SH-SY5Y (cell line): Measurements from ENCODE around the gene LRWD1.

ENCODE experiments used
- GATA2 ChIP-seq: IDR thresholded peaks from 2 replicates; pipeline ENCODE4 v1.6.1; 2011; ENCODE audit warnings: mild to moderate bottlenecking, low read depth, low read length
- GATA3 ChIP-seq: IDR thresholded peaks from 2 replicates; pipeline ENCODE4 v1.6.1; 2011; ENCODE audit warnings: low read depth, mild to moderate bottlenecking, low read length, moderate library complexity

Gene LRWD1

DNA sequence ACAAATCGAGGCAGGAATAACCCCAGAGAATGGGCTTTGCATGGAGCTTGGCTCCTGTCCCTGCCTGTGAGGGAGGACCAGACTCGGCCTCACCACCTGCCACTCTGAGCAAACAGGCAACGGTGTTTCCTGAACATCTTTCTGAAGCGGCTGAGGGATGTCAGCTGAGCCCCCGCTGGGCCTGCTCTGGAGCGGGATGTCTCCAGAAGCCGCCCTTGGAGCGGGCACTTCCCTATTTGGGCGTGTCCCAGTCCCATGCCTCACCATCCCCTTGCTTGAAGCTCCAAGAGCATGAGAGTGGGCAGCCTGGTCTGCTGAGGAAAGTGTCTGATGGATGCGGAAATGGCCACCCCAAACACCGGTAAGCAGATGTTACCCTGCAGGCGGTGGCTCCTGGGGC is 10.3 kb upstream of the LRWD1 start:
- TF ChIP-seq GATA2 (no peak), GATA3 (no peak)

DNA sequence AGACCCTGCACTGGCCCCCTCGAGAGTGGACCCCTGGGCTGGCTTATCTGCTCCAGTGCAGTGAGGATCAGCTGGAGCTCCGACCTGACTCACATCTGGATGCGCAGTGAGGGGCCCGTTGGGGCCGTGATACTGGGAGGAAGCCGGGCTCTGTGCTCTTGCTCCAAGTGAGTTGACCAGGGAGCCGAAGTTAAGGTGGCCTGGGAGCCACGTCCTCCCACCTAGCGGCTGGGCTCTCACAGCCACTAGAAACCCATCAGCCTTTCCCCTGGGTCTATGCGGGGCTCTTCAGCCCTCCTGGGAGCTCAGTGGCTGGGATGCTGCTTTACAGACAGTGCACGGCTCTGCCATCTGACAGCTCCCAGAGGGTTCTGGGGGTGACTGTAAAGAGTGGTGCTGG is 9.2 kb upstream of the LRWD1 start:
- no peak for TF ChIP-seq GATA2
- no peak for TF ChIP-seq GATA3

DNA sequence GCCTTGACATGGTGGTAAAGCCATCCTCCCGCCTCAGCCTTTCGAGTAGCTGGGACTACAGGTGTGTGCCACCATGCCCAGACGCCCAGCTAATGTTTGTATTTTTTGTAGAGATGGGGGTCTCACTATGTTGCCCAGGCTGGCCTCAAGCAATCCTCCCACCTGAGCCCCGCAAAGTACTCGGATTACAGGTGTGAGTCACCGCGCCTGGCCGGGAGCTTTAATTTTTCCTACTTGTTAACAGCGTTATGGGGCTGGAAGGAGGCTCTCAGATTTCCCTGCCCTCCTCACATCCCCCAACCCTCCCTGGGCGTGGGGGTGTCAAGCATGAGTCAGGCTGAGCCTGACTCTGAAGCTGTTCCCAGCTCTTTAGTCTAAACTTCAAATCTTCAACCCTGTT is 8.5 kb upstream of the LRWD1 start:
- no peak for TF ChIP-seq GATA3
- no peak for TF ChIP-seq GATA2

DNA sequence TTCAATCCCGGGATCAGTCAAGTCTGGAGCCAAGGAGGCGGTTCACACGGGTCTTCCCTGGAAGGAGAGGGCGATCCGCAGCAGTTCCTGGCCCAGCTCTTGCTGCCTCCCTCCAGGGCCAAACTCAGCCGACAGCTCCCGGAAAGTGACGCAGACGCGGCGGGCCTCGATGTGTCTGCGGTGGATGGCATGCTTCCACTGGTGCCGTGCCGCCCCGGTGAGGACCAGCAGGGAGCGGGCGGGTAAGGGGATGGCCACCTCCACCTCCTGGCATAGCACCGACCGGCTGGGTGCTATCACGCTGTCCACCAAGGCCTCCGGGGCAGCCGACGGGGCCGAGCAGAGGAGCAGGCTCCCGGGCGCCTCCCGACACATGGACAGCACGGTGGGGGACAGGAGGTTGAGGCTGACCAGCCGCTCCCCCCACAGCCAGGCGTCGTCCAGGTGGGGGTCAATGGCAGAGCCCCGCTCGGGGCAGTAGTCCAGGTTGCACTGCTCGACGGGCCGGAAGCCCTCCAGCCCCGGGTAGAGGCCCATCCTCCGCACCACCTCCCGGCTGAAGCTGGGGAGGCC is 7.3 kb upstream of the LRWD1 start:
- TF ChIP-seq GATA2: no peak
- no peak for TF ChIP-seq GATA3

DNA sequence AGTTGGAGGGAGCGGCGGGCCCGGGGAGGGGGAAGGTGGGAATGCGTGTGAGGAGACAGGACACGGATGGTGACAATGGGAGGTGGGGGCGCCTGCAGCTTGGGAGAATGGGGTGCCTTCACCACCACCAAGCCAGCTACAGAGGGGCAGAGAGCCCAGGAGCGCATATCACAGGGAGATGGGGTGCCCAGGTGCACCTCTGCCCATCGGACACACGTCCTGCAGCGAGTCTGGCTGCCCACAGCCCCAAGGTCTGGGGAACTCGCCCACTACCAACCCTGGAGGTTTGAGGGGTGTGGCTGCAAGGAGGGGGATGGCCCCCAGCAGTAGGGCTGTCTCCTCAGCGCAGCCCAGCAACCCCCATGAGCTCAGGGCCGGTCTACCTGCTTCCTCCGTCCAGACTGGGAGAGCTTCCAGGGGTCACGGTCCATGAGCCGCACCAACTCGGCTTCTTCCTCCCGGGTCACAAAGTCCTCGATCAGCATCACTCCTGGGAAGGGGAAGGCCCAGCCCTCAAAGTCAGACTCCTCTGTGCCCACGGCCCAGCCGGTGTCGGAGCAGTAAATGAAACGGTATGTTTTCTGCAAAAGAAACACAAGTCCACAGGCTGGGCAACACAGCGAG is 5.5 kb upstream of the LRWD1 start:
- TF ChIP-seq GATA2 (no peak), GATA3 (no peak)

DNA sequence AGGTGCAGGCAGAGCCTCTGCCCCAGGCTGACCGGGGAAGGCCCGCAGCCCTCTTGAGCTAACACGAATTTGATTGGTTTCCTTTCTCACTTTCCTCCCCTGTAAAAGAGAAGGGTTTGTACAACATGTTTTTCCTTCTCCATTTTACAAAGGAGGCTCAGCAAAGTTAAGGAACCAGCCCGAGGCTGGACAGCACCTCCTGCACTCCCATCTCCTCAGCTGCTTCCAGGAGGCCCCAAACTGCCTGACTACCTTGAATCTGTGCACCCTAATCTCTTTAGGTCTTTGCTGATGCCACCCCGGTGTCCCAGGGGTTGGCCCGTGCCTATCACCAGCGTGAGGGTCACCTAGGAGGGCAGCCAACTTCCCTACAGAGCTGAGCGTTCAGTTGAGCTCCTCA is 4.3 kb upstream of the LRWD1 start:
- TF ChIP-seq GATA2 (no peak), GATA3 (no peak)

DNA sequence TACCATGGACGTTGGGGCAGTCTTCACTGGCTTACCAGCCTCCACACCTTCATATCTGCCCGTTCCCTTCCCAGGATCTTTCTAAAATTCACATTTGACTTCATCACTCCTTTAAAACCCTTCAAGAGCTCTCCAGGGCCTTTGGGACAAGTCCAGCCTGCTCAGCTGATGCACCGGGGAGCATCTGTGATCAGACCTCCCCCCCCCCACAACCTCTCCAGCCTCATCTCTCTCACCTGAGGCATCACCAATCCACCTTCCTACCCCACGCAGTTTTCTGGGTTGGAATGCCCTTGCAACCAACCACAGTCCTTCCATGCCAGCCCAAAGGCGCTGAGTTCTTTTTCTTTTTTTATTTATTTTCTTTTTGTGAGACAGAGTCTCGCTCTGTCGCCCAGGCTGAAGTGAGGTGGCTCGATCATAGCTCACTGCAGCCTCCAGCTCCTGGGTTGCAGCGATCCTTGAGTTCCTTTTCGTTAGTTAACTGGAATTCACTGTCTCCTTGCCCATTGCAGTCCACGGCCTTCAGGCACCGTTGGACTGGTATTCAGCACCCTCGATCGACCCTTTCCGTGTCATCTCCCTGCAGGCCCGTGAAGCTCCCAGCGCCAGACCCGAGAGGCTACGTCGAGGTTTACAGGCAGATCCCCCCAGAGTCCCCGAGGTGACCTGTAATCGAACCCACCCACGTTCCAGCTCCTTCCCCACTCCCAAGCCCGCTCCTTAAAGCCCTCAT is 775 bp upstream of the LRWD1 start:
- no peak for TF ChIP-seq GATA2
- no peak for TF ChIP-seq GATA3

DNA sequence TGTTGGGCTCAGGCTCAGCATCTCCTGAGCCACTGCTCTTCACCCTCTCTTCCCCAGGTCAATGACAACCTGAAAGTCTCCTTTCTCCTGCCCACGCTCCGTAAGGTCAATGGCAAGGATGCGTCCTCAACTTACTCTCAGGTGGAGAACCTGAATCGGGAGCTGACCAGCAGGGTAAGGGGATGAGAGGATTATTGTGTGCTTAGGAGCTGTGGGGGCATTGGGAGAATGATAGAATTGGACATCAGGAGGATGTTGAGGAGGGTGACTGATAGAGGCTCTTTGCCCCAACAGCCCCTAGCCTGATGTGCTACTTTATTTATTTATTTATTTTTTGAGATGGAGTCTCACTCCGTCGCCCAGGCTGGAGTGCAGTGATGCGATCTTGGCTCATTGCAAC is 1.3 kb downstream of the LRWD1 start:
- TF ChIP-seq GATA2: no peak
- no peak for TF ChIP-seq GATA3

DNA sequence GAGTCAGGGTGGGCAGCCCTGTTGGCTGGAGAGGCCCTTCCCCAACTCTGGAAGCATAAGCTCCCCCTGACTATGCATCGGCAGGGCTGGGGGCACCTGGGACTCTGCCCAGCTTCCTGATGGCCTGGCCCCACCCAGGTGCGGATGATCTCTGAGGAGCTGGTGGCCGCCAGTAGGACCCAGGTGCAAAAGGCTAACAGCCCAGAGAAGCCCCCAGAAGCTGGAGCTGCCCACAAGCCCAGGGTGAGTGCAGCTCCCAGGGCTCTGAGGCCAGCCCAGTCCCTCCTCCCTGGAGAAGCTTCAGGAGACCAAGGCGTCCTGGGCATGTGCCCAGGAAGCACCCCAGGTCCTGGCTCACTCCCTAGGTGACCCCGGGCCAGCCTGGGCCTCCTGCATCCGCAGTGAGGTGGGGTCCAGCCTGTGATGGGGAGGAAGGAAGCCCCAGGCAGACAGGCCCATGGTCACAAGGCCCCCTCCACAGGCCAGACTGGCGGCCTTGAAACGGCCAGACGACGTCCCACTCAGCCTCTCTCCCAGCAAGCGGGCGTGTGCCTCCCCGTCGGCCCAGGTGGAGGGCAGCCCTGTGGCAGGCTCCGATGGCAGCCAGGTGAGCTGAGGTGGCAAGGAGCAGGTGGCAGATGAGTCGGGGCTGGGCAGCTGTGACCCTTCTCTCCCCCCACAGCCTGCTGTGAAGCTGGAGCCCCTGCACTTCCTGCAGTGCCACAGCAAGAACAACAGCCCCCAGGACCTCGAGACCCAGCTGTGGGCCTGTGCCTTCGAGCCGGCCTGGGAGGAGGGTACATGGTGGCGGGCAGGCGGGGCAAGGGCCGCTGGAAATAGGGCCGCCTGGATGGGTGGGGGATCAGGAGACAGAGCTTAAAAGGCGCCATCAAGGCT is 3.0 kb downstream of the LRWD1 start:
- TF ChIP-seq GATA3: no peak
- no peak for TF ChIP-seq GATA2

DNA sequence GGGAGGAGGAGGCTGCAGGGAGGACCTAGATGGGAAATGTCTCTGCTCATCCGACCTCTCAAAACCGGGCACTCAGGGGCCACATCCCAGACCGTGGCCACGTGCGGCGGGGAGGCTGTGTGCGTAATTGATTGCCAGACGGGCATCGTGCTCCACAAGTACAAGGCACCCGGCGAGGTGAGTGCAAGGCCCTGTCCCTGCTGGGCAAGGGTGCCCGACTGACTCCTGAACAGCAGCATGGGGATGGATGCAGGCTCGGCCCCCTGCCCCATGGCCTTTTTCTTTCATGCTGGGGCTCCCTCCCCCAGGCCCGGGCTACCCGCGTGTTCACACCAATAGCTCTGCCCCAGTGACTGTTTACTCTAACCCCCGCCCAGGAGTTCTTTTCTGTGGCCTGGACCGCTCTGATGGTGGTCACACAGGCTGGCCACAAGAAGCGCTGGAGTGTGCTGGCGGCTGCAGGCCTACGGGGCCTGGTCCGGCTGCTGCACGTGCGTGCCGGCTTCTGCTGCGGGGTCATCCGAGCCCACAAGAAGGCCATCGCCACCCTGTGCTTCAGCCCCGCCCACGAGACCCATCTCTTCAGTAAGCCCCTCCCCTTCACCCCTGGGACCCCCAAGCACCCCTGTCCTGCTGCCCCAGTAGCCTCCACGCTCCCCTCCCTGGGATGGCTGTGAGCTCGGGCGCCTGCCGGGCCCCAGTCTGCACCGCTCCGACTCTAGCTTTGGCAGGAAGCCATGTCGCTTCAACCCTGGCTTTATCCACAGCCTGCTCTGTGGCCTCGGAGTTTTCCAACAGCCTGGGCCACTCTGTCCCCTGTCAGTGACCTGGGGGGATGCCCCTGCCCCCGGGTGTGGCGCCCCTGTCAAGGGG is 3.9 kb downstream of the LRWD1 start:
- no peak for TF ChIP-seq GATA2
- no peak for TF ChIP-seq GATA3

DNA sequence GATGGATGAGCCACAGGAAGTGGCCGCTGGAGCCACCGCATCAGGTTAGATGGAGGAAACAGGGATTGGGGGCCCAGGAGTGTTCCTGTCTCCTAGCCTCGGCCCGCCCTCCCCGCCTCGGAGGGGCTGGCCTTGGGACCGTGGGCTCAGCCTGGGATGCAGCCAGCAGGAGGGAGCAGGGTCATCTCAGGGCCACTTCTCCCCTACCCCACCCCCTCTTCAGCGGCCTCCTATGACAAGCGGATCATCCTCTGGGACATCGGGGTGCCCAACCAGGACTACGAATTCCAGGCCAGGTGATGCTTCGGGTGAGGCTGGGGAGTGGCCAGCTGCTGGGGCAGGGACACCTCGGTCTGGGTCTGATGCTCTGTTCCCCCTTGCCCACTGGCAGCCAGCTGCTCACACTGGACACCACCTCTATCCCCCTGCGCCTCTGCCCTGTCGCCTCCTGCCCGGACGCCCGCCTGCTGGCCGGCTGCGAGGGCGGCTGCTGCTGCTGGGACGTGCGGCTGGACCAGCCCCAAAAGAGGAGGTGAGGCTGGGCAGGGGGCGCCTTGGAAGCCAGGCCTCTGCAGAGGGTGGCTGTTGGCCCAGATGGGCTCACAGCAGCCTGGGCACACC is 4.7 kb downstream of the LRWD1 start:
- TF ChIP-seq GATA3: no peak
- no peak for TF ChIP-seq GATA2

DNA sequence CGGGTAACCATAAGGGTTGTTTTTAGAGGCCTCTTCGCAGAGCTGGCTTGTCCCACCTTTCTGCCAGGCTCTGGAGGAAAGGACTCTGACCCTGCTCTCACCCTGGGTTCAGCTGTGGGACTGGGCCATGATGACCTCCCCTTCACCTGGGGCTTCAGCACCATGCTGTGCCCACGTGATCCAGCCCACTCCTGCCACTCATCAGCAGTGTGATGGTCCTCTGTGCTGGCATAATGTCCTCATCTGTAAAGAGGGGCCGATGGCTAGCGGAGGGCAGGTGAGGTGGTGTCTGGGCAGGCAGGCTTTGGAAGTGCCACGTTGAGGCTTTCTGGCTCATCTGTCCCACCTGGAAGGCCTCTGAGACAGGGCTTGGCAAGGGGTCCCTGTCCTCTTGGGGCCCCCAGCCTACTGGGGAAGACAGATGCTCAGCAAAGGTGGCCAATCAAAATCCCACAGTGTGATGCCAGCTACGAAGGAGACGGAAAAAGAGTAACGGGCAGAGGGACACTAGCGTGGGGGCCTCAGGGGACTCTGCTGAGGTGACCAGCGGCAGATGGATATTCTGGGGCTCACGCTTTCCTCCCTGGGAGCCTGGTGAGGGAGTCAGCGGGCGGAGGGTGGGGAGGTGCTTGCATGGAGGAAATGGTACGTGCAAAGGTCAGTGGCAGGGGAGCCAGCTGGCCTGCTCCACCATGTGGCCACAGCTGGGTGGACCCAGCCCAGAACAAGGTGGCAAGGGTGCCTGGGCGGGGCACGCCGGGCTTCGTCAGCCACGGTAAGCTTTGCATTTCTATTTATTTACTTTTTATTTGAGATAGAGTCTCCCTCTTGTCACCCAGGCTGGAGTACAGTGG is 5.4 kb downstream of the LRWD1 start:
- TF ChIP-seq GATA3: no peak
- no peak for TF ChIP-seq GATA2
